Neuronal stem cell (in vitro differentiated cells): ENCODE results near the gene ALB.

Experiments
- DNase-seq: peaks from one replicate; pipeline ENCODE4 v3.0.0-alpha.2; 2013; ENCODE audit warnings: low spot score
- H2AFZ ChIP-seq: one replicate; pipeline ENCODE4 v1.6.1; 2013; ENCODE audit warnings: mild to moderate bottlenecking, low read length, inconsistent platforms
- H2AK5ac ChIP-seq: 2 replicates; pipeline ENCODE4 v1.6.1; 2013; ENCODE audit warnings: low read depth, mild to moderate bottlenecking, inconsistent platforms, low read length, moderate library complexity, mixed read lengths
- H2BK120ac ChIP-seq: 2 replicates; pipeline ENCODE4 v1.6.1; 2013; ENCODE audit warnings: low read depth, mild to moderate bottlenecking, inconsistent platforms, low read length, moderate library complexity, mixed read lengths
- H2BK12ac ChIP-seq: one replicate; pipeline ENCODE4 v1.6.1; 2013; ENCODE audit warnings: low read length, inconsistent platforms
- H2BK15ac ChIP-seq: 2 replicates; pipeline ENCODE4 v1.6.1; 2013; ENCODE audit warnings: mild to moderate bottlenecking, low read length, inconsistent platforms, mixed read lengths
- H2BK5ac ChIP-seq: one replicate; pipeline ENCODE4 v1.6.1; 2013; ENCODE audit warnings: inconsistent platforms, mild to moderate bottlenecking, low read length, moderate library complexity
- H3K14ac ChIP-seq: one replicate; pipeline ENCODE4 v1.6.1; 2013; ENCODE audit warnings: low read length, inconsistent platforms
- H3K18ac ChIP-seq: 2 replicates; pipeline ENCODE4 v1.6.1; 2013; ENCODE audit warnings: low read length, inconsistent platforms
- H3K23ac ChIP-seq: 2 replicates; pipeline ENCODE4 v1.6.1; 2013; ENCODE audit warnings: low read depth, mild to moderate bottlenecking, mixed read lengths, low read length, inconsistent platforms; ENCODE audit not compliant: poor library complexity
- H3K27ac ChIP-seq: replicated peaks from 3 replicates; pipeline ENCODE4 v1.5.1; 2013; ENCODE audit warnings: low read length, inconsistent platforms
- H3K27me3 ChIP-seq, 3 experiments: 2 replicates each; pipeline ENCODE4 v1.6.1; 2013; ENCODE audit warnings: low read length in 3 of 3, mild to moderate bottlenecking in 2 of 3, inconsistent platforms in 1 of 3, low read depth in 1 of 3, mixed read lengths in 1 of 3, moderate library complexity in 1 of 3; ENCODE audit not compliant: control insufficient read depth in 3 of 3, insufficient read depth in 3 of 3
- H3K36me3 ChIP-seq, 2 donors: replicated peaks in 1 of 2; 2 replicates each; pipeline ENCODE4 v1.6.1; 2013; ENCODE audit warnings: low read length in 2 of 2; ENCODE audit not compliant: control insufficient read depth in 2 of 2, insufficient read depth in 2 of 2
- H3K4ac ChIP-seq: 2 replicates; pipeline ENCODE4 v1.6.1; 2013; ENCODE audit warnings: inconsistent platforms, mild to moderate bottlenecking, low read length, moderate library complexity
- H3K4me1 ChIP-seq, 2 donors: 1 replicate in 1 of 2; 2 replicates in 1 of 2; pipeline ENCODE4 v1.6.1; 2013; ENCODE audit warnings: low read length in 2 of 2, low read depth in 1 of 2; ENCODE audit not compliant: control insufficient read depth in 2 of 2, insufficient read depth in 1 of 2
- H3K4me2 ChIP-seq: one replicate; pipeline ENCODE4 v1.6.1; 2013; ENCODE audit warnings: mild to moderate bottlenecking, low read length, inconsistent platforms; ENCODE audit not compliant: insufficient read depth, poor library complexity, severe bottlenecking
- H3K4me3 ChIP-seq, 2 donors: 2 replicates each; pipeline ENCODE4 v1.5.1; 2013; ENCODE audit warnings: low read length in 2 of 2, mild to moderate bottlenecking in 2 of 2, inconsistent platforms in 1 of 2, moderate library complexity in 1 of 2
- H3K79me1 ChIP-seq: one replicate; pipeline ENCODE4 v1.6.1; 2013; ENCODE audit warnings: low read depth, mild to moderate bottlenecking, inconsistent platforms, low read length, moderate library complexity
- H3K9ac ChIP-seq: one replicate; pipeline ENCODE4 v1.6.1; 2013; ENCODE audit warnings: mild to moderate bottlenecking, low read depth, low read length, inconsistent platforms; ENCODE audit not compliant: poor library complexity
- H3K9me3 ChIP-seq, 2 donors: replicated peaks in 1 of 2; 2 replicates each; pipeline versions ENCODE3 to v1.6.1; 2013; ENCODE audit warnings: low read length in 2 of 2, mild to moderate bottlenecking in 2 of 2, inconsistent platforms in 1 of 2, low read depth in 1 of 2, mixed read lengths in 1 of 2, moderate library complexity in 1 of 2; ENCODE audit not compliant: control insufficient read depth in 2 of 2, insufficient read depth in 1 of 2
- H4K8ac ChIP-seq: one replicate; pipeline ENCODE4 v1.6.1; 2013; ENCODE audit warnings: low read depth, mild to moderate bottlenecking, inconsistent platforms, low read length, moderate library complexity
- H4K91ac ChIP-seq: one replicate; pipeline ENCODE4 v1.6.1; 2013; ENCODE audit warnings: low read length, low read depth, mild to moderate bottlenecking, inconsistent platforms; ENCODE audit not compliant: poor library complexity
- WGBS, 2 donors: extraction: QIAGEN DNeasy Blood & Tissue Kit; methylation state at CpG; one replicate each; pipeline ENCODE4 v1.1.7; 2013; ENCODE audit warnings: missing lambda C conversion rate in 2 of 2, mixed read lengths in 1 of 2; ENCODE audit not compliant: insufficient read length in 2 of 2, insufficient replicate concordance in 1 of 2; ENCODE audit errors: extremely low coverage in 2 of 2; 5-methylcytosine and 5-hydroxymethylcytosine counted together

Gene ALB

GRCh38 chr4:73448448-73449203 is 44.5 kb downstream of the ALB start:
- peaks cover 0 to 10% (median 0%) of the 10 kb centered on the region in 3 experiments for H3K27me3 ChIP-seq
- WGBS, 2 donors = no CpG with 5 or more reads among the region's 4 CpGs

GRCh38 chr4:73450398-73451004 is 46.4 kb downstream of the ALB start:
- DNase-seq = no peak
- Histone ChIP-seq H3K27ac (no peak overlapping the region), H2AK5ac (no peak overlapping the region), H2AFZ (peak overlapping the region; percentile 60), H3K9ac (no peak overlapping the region), H3K36me3 (no peaks in the 10 kb centered on the region), H4K8ac (no peak overlapping the region), H3K4me2 (no peak overlapping the region), H3K4ac (no peak overlapping the region), H3K27me3 (peaks cover 0 to 12% (median 0%) of the 10 kb centered on the region in 3 experiments), H2BK15ac (no peak overlapping the region), H4K91ac (no peak overlapping the region), H2BK12ac (no peak overlapping the region), H3K4me1 (peaks cover 5 to 8% of the 10 kb centered on the region in 2 donors), H2BK5ac (no peak overlapping the region), H3K14ac (no peak overlapping the region), H3K9me3 (no peaks in the 10 kb centered on the region), H3K23ac (no peak overlapping the region), H2BK120ac (no peak overlapping the region), H3K79me1 (no peaks in the 10 kb centered on the region), H3K4me3 (no peak overlapping the region), H3K18ac (no peak overlapping the region)
- no CpG with 5 or more reads among the region's 9 CpGs for WGBS, 2 donors

More at GRCh38 chr4:73448448-73449203, 44.5 kb downstream of the ALB start:
- Histone ChIP-seq H4K8ac (no peak overlapping the region), H2BK5ac (no peak overlapping the region), H3K9me3 (no peaks in the 10 kb centered on the region), H3K23ac (no peak overlapping the region), H3K9ac (no peak overlapping the region), H2AK5ac (no peak overlapping the region), H3K18ac (no peak overlapping the region), H3K4ac (no peak overlapping the region), H3K4me2 (no peak overlapping the region), H3K4me3 (no peak overlapping the region), H2BK12ac (no peak overlapping the region), H3K79me1 (no peaks in the 10 kb centered on the region), H3K14ac (no peak overlapping the region), H4K91ac (no peak overlapping the region), H3K27ac (no peak overlapping the region), H3K4me1 (peaks cover 5 to 8% of the 10 kb centered on the region in 2 donors), H3K36me3 (no peaks in the 10 kb centered on the region), H2BK120ac (no peak overlapping the region), H2AFZ (no peak overlapping the region), H2BK15ac (no peak overlapping the region)
- DNase-seq = no peak

GRCh38 chr4:73451404-73451803 is 47.3 kb downstream of the ALB start:
- Histone ChIP-seq H3K4me1 (peaks cover 5 to 8% of the 10 kb centered on the region in 2 donors), H3K18ac (no peak overlapping the region), H3K4me2 (no peak overlapping the region), H3K36me3 (no peaks in the 10 kb centered on the region), H3K4me3 (no peak overlapping the region), H2AK5ac (no peak overlapping the region), H4K91ac (no peak overlapping the region), H2BK15ac (no peak overlapping the region), H3K9me3 (no peaks in the 10 kb centered on the region), H2AFZ (no peak overlapping the region), H4K8ac (no peak overlapping the region), H2BK5ac (no peak overlapping the region), H3K9ac (no peak overlapping the region), H3K23ac (no peak overlapping the region), H3K27me3 (peaks cover 0 to 12% (median 0%) of the 10 kb centered on the region in 3 experiments), H3K14ac (no peak overlapping the region), H2BK120ac (no peak overlapping the region), H2BK12ac (no peak overlapping the region), H3K27ac (no peak overlapping the region), H3K79me1 (no peaks in the 10 kb centered on the region), H3K4ac (no peak overlapping the region)
- no peak for DNase-seq
- WGBS, 2 donors = no CpG with 5 or more reads among the region's 3 CpGs

GRCh38 chr4:73451981-73452747 is 48.1 kb downstream of the ALB start:
- H2AK5ac ChIP-seq = no peak overlapping the region
- DNase-seq = no peak
- no peak overlapping the region for H3K14ac ChIP-seq
- no peak overlapping the region for H3K18ac ChIP-seq
- H2BK5ac ChIP-seq = no peak overlapping the region
- H3K27ac ChIP-seq = no peak overlapping the region
- H3K27me3 ChIP-seq = peaks cover 0 to 12% (median 0%) of the 10 kb centered on the region in 3 experiments
- peaks cover 5 to 8% of the 10 kb centered on the region in 2 donors for H3K4me1 ChIP-seq
- no peak overlapping the region for H2BK12ac ChIP-seq
- no peaks in the 10 kb centered on the region for H3K9me3 ChIP-seq
- H3K4me2 ChIP-seq = no peak overlapping the region
- no peak overlapping the region for H3K4me3 ChIP-seq
- H3K4ac ChIP-seq = no peak overlapping the region
- H3K79me1 ChIP-seq = no peaks in the 10 kb centered on the region
- no peak overlapping the region for H2BK120ac ChIP-seq
- H3K36me3 ChIP-seq = no peaks in the 10 kb centered on the region
- H4K8ac ChIP-seq = no peak overlapping the region
- no peak overlapping the region for H3K23ac ChIP-seq
- no peak overlapping the region for H2BK15ac ChIP-seq
- no peak overlapping the region for H4K91ac ChIP-seq
- H3K9ac ChIP-seq = no peak overlapping the region
- no CpG with 5 or more reads among the region's 4 CpGs for WGBS, 2 donors
- H2AFZ ChIP-seq = no peak overlapping the region
